Measurements from ENCODE around the gene CMTM7.
"Not testable (repeated sequence)": the region's sequence is repeated elsewhere in the genome, so short reads cannot be mapped to it uniquely, and the experiment has no call there.

Gene CMTM7

DNA sequence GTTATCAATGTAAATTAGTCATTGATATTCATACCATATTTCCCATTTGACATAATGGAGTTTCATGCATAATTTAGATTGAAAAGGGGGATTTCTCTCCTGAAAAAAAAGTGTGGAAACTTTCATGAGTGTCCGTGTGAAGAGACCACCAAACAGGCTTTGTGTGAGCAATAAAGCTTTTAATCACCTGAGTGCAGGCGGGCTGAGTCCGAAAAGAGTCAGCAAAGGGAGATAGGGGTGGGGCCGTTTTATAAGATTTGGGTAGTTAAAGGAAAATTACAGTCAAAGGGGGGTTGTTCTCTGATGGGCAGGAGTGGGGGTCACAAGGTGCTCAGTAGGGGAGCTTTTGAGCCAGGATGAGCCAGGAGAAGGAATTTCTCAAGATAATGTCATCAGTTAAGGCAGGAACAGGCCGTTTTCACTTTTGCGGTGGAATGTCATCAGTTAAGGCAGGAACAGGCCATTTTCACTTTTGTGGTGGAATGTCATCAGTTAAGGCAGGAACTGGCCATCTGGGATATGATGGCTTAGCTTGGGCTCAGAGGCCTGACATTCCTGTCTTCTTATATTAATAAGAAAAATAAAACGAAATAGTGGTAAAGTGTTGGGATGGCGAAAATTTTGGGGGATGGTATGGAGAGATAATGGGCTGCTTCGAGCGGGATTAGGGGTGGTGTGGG, 69.3 kb downstream of the CMTM7 start:
- DNase-seq: not testable (repeated sequence)

DNA sequence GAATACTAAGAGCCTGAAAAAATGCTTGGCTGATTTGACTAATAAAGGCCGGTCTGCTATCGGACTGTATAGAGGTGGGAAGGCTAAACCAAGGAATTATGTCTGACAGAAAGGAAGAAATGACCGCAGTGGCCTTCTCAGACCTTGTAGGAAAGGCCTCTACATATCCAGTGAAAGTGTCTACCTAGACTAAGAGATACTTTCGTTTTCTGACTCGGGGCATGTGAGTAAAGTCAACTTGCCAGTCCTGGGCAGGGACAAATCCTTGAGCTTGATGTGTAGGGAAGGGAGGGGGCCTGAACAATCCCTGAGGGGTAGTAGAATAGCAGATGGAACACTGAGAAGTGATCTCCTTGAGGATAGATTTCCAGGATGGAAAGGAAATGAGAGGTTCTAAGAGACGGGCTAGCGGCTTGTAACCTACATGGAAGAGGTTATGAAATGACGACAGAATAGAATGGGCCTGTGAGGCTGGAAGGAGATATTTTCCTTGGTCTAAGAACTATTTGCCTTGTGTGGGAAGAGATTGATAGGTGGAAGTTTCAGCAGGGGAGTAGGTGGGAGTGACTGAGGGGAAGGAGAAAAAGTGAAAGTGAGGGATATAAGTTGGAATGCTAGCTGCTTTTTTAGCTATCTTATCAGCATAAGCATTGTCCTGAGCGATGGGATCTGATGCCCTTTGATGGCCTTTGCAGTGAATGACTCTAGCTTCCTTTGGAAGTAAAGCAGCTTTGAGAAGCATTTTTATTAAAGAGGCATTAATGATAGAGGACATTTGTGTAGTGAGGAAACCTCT, 70.7 kb downstream of the CMTM7 start:
- DNase-seq: peak; percentile 30

DNA sequence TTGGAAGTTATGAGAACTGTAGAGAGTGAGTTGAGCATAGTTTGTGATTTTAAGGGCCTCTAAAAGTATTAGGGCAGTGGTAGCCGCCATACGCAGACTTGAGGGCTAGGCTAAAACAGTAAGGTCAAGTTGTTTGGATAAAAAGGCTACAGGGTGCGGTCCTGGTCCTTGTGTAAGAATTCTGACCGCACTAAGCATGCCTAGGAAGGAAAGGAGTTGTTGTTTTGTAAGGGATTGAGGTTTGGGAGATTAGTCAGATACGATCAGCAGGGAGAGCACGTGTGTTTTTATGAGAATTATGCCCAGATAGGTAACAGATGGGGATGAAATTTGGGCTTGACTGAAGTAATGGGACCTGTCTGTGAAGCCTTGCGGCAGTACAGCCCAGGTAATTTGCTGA, 71.8 kb downstream of the CMTM7 start:
- DNase-seq: not testable (repeated sequence)

DNA sequence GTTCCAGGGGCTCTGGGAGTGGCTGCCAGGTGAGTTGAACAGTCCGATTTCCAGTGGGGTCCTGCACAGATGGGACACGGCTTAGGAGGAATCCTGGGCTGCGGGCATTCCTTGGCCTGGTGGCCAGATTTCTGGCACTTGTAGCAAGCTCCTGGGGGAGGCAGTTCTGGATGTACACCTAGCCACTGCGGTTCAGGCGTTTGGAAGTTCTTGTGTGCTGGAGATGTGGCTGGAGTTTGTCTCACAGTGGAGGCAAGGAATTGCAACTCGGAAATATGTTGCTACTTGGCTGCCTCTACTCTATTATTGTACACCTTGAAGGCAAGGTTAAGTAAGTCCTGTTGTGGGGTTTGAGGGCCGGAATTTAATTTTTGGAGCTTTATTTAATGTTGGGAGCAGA, 73.1 kb downstream of the CMTM7 start:
- not testable (repeated sequence) for DNase-seq

DNA sequence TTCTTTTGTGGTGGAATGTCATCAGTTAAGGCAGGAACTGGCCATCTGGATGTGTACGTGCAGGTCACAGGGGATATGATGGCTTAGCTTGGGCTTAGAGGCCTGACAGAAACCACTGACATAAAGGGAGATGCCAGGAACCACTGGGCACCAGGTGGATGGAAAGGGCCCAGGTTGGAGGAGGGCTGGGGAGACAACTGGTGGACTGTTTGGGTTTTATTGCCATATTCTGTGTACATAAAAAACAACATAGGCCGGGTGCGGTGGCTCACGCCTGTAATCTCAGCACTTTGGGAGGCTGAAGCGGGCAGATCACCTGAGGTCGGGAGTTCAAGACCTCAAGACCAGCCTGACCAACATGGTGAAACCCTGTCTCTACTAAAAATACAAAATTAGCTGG, 75.2 kb downstream of the CMTM7 start:
- not testable (repeated sequence) for DNase-seq

DNA sequence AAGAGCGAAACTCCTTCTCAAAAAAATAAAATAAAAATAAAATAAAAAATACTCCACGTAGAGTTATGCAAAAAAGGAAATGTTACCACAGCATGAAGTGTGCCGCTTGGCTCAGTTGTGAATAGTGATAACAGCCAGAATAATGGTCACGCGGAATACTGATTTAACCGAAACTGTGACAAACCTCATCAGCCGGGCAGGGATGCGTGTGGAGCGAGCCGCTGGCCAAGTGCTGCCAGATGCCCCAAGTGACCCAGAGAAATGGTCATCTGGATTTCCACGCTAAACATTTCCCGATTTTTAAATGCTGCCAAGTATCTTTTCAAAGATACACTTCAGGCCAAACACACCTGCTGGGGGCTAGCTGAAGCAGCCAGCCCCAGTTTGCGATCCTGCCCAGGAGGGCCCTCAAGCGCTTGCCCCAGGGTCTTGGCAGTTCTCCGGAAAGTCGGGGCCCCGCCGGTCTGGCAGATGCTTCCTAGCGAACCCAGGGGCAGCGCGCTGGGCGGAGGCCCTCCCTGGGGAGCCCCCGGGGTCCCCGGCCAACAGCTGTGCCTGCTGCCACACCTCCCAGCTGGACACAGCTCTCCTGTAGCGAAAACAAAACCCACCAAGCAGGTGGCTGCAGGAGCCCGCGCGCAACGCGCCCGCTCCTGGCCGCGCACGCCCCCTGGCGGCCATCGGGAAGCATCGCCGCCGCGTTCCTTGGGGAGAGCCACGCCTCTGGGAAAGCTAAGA, 75.8 kb downstream of the CMTM7 start:
- peak; percentile 59 for DNase-seq

DNA sequence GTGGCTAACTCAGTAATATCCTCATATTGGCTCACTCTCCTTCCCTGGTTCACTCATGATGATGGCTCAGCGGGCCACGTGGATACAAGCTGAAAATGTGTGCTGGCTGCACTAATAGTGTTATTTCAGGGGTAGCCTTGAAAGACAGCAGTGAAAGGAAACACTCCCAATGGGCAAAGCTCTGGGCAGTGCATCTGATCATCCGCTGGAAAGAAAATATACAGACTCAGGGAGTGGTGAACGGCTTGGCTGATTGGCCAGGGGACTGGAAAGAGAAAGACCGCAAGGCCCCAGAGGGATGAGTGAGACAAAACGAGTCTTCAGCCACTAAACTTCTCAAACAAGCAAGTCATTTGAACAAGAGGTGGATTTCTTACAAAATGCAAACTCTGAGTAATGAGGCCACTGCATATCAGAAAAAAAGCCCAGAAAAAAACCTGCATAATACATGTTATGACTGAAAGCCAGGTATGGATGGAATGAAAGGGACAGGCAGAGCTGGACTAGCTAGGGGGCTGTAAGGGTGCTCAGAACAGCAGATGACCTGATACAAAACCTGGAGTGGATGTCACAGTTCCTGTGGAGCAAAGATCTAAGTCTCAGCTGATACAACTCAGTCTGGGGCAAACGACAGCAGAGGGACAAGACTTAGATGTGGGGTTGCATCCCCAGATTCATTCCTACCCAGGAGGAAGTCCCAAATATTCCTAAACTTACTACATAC, 77.7 kb downstream of the CMTM7 start:
- no peak for DNase-seq

DNA sequence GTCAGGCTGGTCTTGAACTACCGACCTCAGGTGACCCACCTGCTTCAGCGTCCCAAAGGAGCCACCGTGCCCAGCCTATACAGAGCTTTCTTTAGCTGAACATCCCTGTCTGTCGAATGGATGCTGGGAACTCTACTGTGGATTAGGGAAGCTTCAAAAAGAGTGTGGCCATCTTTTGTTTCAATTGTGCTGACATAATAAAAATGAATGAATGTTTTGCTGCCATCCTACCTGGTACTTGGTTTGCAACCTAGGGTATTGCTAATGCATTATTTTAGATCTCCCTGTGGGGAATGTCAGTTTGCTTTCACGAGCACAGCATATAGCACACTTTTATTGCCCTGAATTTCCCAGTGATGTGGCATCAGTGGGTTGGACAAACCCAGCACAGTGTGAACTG, 78.7 kb downstream of the CMTM7 start:
- DNase-seq: no peak

DNA sequence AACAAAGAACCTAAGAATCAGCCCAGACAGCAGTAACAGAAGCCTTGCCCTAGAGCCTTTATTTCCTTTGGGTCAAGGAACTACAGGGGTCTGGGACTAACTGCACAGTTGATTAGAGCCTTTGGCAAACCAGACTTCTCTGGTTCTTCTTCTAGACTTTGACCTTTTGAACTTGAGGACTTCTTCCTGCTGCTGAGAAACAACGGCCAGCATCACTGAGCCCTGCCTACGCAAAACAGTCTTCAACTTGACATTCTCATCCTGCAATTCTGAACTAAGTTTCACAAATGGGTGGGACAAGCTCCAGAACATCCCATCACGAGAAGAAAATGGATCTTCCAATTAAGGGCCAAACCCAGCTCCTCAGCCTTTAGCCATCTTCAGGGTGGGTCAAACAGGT, 79.6 kb downstream of the CMTM7 start:
- no peak for DNase-seq

DNA sequence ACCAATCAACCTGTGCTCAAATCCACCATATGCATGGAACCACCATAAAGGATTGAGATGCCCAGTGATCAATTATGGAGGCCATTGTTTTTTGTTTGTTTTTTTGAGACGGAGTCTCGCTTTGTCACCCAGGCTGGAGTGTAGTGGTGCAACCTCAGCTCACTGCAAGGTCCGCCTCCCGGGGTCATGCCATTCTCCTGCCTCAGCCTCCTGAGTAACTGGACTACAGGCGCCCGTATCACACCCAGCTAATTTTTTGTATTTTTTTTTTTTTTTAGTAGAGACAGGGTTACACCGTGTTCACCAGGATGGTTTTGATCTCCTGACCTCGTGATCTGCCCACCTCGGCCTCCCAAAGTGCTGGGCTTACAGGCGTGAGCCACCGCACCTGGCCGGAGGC, 80.5 kb downstream of the CMTM7 start:
- not testable (repeated sequence) for DNase-seq

DNA sequence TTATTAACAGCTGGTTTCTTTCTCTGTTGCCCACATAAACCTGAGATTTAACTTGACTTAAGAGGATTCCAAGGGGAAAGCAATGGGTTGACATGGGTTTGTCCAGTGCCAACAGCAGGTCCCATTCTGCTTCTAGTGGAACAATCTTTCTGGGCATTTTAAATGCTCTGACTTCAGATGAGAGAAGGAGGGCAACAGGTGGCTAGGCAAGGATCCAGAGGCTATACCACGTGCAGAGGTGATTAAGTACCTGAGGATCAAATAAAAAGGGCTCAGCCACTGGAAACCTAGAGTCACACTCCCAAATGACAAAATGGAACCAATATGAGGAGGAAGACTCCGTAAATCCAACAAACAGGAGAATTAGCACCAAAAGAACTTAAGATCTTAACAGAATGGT, 82.5 kb downstream of the CMTM7 start:
- DNase-seq: no peak

DNA sequence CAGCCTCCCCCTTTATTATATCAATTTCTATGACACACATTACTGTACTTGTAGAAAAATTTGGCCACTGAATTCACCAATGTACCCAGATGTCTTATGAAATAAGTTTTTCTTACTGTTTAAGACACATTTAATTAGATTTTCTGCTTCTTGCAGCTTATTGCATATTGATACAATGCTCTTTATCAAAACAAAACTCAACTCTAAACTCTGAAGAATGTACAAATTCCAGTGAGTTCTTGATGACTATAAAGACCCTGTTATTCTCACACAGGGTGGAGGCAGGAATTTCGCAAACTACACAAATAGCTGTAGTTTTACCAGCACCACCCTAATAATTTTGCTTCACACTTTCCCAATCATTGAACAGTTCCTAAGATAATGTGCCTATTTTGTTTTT, 89.0 kb downstream of the CMTM7 start:
- DNase-seq: no peak

DNA sequence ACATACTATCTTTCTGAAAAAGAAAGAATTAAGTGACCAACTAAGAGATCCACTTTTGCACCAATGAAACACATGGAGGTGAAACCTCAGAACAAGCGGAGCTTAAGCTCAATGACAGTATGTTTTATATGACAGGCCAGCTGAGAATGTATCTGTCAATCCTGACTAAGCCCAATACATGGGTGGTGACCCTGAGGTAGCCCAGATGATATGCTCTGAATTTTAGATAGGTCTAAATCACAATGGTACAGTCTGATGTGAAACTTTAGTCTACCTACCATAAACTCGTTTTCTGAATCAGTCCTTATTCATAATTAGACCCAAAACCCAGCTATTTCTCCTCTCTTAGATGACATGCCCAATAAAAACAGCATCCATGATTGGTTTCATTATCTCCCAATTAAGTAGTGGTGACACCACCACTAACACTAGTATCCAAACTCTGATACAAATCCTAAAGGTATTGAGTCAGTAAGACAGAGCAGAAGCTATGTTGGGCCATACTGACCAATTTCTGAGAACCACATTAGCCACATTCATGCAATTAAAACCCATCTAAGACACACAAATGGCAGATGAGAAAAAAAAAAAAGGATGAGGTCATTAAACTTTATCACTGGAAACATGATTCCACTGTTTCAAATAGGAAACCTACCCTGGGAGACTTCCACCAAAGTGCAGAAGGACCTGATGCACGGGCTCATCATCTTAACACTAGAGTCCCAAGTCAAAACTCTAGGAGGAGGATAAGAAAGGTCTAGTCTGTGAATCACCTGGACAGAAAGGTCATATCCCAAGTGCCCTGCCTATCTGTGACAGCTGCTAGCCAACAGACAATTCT, 90.4 kb downstream of the CMTM7 start:
- DNase-seq: no peak

DNA sequence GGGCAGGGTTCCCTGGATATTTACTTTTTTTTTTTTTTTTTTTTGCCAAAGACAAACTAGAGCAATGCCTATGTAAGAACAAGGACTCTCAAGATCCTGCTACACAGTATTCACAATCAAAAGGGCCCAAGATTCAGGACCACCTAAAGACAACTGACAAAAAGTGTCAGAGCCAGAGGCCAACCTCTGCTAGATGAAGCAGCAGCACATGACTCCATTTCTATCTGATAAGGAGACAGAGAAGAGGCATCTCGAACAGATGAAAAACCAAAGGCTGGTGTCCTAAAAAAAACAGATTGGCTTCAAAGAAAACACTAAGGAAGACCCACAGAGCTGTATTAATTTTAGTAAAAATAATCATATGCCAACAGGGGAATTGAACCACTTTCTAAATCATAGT, 91.0 kb downstream of the CMTM7 start:
- DNase-seq: no peak

DNA sequence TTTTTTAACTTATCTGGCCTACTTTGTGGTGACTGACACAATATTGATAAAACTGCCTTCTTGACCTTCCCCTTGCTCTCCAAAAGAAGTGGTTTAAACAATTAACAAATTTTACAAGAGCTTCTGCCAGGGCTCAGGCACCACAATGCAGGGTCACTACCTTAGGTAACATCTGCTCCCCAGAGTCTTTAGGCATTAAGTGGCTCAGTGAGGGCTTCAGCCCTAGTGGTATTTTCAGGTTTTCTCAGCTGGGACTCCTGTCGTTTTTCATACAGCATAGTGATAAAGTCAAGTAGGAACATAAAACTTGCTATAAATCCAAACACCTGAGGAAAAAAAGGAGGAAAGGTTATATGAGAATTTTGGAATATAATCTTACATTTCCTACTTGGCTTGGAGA, 92.1 kb downstream of the CMTM7 start:
- DNase-seq: no peak

DNA sequence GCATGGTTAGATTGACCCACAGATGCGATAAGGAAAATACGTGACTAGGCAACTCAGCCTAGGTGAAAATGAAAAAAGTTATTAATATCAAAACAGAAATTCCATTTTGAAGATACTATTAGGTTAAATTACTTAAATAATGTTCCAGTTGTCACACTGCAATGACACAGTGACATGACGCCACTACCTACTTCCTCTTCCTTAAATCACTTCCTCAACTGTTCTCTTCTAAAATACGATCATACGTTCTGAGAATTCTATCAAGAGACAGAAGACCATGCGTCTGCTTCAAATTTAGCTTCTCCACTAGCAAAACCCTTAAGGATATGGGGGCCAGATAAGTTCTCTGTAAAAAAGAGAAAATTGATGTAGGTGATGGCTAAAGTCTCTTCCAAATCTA, 92.8 kb downstream of the CMTM7 start:
- DNase-seq: no peak

DNA sequence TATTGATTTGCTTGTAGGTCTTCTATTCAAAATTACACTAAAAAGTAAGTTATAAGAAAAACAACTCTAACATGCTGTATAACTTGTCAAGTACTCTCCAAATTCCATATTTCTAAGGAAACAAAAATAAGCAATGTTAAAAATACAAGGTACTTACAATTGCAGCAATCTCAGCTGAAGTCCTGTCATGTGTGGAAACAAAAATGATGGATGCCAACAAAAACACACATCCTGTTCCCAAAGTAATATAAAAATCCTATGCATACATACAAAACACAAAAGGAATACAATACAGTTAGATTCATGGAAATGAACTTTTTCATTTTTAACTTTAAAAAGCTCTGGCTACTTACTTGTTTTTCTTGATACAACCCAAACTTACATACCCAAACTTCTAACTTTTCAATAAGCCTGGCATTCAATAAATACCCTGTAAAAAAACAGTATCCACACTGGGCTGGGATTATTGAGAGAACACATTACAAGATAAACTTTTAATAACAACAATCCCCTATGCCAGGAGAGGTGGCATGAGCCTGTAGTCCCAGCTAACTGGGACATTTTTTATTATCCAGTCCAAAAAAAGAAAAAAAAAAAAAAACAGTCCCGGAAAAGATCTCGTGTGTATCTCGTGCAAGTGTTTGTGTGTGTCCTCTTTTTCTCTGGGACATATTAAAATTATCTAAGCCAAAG, 96.3 kb downstream of the CMTM7 start:
- DNase-seq: no peak

DNA sequence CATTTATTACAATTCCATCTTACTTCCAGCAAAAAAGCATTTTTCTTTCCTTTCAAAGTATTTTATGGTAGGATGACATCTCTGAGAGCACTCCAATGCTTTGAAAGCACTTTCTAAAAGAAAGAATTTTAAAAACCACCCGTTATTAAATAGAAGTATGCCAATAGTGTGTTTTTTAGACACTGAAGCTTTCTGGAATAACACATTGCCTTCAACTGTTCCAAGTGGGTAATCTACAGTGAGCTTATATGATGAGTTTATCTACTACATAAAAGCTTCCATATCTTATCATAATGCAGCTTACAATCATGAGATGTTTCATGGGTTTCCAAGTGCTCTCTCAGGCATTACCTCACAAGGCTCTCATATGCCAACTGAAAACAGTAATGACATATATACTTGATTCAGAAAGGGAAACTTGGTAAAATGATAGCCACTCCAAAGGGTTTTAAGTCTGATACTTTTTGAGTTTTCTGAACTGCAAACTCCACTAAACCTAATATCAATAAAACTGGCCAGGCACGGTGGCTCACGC, 96.9 kb downstream of the CMTM7 start:
- no peak for DNase-seq

DNA sequence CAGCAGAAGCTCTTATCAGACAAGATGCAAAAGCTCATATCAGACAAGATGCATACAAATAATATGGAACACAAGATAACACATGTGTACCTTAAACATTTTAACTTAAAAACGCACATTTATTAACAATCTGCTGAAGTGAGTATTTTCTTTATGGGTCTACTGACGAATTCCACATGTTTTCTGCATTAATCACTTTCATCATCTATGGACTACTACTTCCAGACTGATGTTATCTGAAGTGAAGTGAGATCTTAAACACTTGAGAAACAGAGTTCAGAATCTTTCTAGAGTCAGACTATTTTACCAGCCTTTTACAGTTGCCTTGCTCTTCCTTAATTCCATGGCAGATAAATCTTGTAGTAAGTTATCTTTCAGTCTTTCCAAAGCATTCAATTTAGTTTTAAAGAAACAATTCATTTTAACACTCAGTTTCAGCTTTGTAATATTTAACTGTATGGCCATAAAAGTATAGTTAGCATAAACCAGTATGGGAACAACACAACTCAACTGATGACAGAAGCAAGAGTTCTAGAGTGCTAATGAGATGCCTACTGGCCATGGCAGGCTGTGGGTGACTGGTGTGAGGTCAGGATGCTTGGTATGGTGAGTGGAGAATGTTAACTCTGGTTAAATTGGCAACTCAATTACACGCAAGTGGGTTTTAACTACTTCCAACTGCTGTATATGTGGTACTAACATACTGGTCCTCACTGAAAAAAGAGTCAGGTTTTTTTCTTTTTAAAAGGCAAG, 101.2 kb downstream of the CMTM7 start:
- DNase-seq: no peak

Data from DMS53 (cell line).